Endodermal cell (in vitro differentiated cells): ENCODE results near the gene PRRG2. TPM values are rescaled to one million over a fixed set of nuclear protein-coding genes. Genes with fewer than 3 reads are reported as not detected.

Source experiments
- DNase-seq: peaks from one replicate; pipeline ENCODE4 v3.0.0-alpha.2; 2017
- H3K27ac ChIP-seq: 2 replicates; pipeline ENCODE4 v1.5.1; 2013; ENCODE audit warnings: mild to moderate bottlenecking, low read depth, low read length, moderate library complexity
- H3K27me3 ChIP-seq: 2 replicates; pipeline ENCODE4 v1.6.1; 2013; ENCODE audit warnings: mild to moderate bottlenecking, low read length, moderate library complexity; ENCODE audit not compliant: insufficient read depth, control insufficient read depth, poor library complexity, severe bottlenecking
- H3K36me3 ChIP-seq: 2 replicates; pipeline ENCODE4 v1.7.0; 2013; ENCODE audit warnings: mild to moderate bottlenecking, low read length, moderate library complexity; ENCODE audit not compliant: control insufficient read depth, insufficient read depth
- H3K4me1 ChIP-seq: one replicate; pipeline ENCODE4 v1.7.0; 2013; ENCODE audit warnings: low read length; ENCODE audit not compliant: control insufficient read depth, insufficient read depth
- H3K4me3 ChIP-seq: 2 replicates; pipeline ENCODE4 v1.5.1; 2013; ENCODE audit warnings: mild to moderate bottlenecking, low read length, moderate library complexity
- H3K9ac ChIP-seq: 2 replicates; pipeline ENCODE4 v1.6.1; 2013; ENCODE audit warnings: mild to moderate bottlenecking, low read length, moderate library complexity; ENCODE audit not compliant: poor library complexity, severe bottlenecking; ENCODE audit errors: extremely low read depth
- H3K9me3 ChIP-seq: 2 replicates; pipeline ENCODE4 v1.6.1; 2013; ENCODE audit warnings: mild to moderate bottlenecking, low read length, moderate library complexity; ENCODE audit not compliant: control insufficient read depth
- H3K27ac Mint-ChIP-seq: 2 replicates; pipeline ENCODE4 v1.8.0; 2020; ENCODE audit warnings: mixed read lengths
- H3K27me3 Mint-ChIP-seq: 2 replicates; pipeline ENCODE4 v1.8.0; 2021; ENCODE audit warnings: mild to moderate bottlenecking, mixed read lengths; ENCODE audit not compliant: insufficient read depth
- H3K36me3 Mint-ChIP-seq: 2 replicates; pipeline ENCODE4 v1.8.0; 2020; ENCODE audit warnings: low read depth, mixed read lengths
- H3K4me1 Mint-ChIP-seq: 2 replicates; pipeline ENCODE4 v1.8.0; 2020; ENCODE audit warnings: mixed read lengths
- H3K4me3 Mint-ChIP-seq: 2 replicates; pipeline ENCODE4 v1.8.0; 2020; ENCODE audit warnings: mild to moderate bottlenecking, moderate library complexity, mixed read lengths
- H3K9me3 Mint-ChIP-seq: 2 replicates; pipeline ENCODE4 v1.8.0; 2020; ENCODE audit warnings: mild to moderate bottlenecking, mixed read lengths
- CTCF ChIP-seq: fragments of 200-600 bp; sonication (generic); conservative IDR thresholded peaks from 2 replicates; pipeline ENCODE4 v1.5.0; 2021; ENCODE audit warnings: antibody characterized with exemption, mild to moderate bottlenecking
- WGBS, 2 experiments: methylation state at CpG; one replicate each; pipeline versions ENCODE4 v1.1.5 to v1.1.7; 2013; ENCODE audit warnings: missing lambda C conversion rate in 2 of 2, mixed read lengths in 1 of 2; ENCODE audit not compliant: insufficient coverage in 1 of 2, insufficient read length in 1 of 2; 5-methylcytosine and 5-hydroxymethylcytosine counted together
- total RNA-seq, 2 donors: library from RNA; stranded (reverse); fragmentation: NEBNext Ultra II Directional in 1 of 2; extraction: Animal tissue kit (Norgen Biotek cat#: 25700) in 1 of 2; gene quantifications; 2 replicates in 1 of 2; 3 replicates in 1 of 2; pipeline ENCODE4 v1.2.1, GENCODE V29; 2021

PRRG2 gene
- total RNA-seq, 2 donors from 2014 or later: 3.7 to 6.9 TPM

DNA sequence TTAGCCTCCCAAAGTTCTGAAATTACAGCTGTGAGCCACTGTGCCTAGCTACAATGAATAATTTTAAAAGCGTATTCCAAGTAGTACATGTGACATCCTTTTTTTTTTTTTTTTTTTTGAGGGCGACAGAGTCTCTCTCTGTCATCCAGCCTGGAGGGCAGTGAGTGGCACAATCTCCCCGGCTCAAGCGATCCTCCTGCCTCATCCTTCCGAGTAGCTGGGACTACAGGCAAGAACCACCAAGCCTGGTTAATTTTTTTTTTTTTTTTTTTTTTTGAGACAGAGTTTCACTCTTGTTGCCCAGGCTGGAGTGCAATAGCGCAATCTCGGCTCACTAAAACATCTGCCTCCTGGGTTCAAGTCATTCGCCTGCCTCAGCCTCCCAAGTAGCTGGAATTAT is 6.1 kb downstream of the PRRG2 start:
- 82 to 95% methylated on average over 6 to 8 of the region's 8 CpGs for whole genome bisulfite sequencing, 2 experiments
- Mint-ChIP-seq H3K4me3 (no peak overlapping the region), H3K27ac (no peak overlapping the region), H3K9me3 (no peaks in the 10 kb centered on the region), H3K4me1 (peaks cover 2% of the 10 kb centered on the region), H3K27me3 (no peaks in the 10 kb centered on the region), H3K36me3 (no peaks in the 10 kb centered on the region)
- H3K36me3 ChIP-seq: no peaks in the 10 kb centered on the region
- H3K9me3 ChIP-seq: no peaks in the 10 kb centered on the region
- H3K9ac ChIP-seq: no peak overlapping the region
- no peak overlapping the region for H3K4me3 ChIP-seq
- no peaks in the 10 kb centered on the region for H3K27me3 ChIP-seq
- no peak overlapping the region for H3K27ac ChIP-seq
- DNase-seq: no peak
- no peak for TF ChIP-seq CTCF
- no peaks in the 10 kb centered on the region for H3K4me1 ChIP-seq

DNA sequence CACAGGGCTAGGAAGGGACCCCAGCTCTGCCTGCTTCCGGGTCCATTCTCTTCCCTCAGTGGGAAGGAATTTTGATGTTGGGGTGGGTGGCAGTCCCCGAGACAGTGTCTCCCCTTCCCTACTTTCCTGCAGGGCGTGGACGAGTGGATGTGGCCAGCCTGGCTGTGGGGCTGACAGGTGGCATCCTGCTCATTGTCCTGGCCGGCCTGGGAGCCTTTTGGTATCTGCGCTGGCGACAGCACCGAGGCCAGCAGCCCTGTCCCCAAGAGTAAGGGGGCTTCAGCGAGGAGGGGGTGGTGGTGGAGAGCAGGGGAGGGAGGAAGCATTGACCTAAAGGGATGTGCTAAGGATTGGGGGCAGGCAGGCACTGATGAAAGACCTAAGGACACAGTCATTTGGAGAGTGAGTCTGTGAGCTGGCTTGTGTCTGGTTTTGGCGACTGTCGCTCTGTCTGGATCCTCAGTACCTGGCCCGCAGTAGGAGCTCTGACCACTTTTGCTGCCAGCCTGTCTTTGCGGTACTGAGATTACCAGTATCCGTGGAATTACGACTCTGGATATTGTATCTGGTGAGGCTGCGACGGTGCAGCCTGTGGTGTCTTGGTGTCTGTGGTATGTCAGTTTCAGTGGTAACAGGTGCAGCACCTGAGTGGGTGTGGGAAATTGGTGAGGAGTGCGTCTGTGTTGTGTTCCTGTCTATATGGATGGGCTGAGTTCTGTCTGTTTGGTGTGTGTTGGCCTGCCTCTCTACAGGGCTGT is 7.4 kb downstream of the PRRG2 start:
- Mint-ChIP-seq H3K36me3 (peaks cover 2% of the 10 kb centered on the region), H3K4me1 (peaks cover 7% of the 10 kb centered on the region), H3K9me3 (no peaks in the 10 kb centered on the region), H3K27ac (no peak overlapping the region), H3K4me3 (no peak overlapping the region), H3K27me3 (no peaks in the 10 kb centered on the region)
- TF ChIP-seq CTCF: no peak
- Histone ChIP-seq H3K27me3 (no peaks in the 10 kb centered on the region), H3K9ac (no peak overlapping the region), H3K27ac (no peak overlapping the region), H3K4me1 (no peaks in the 10 kb centered on the region), H3K36me3 (peaks cover under 1% of the 10 kb centered on the region), H3K9me3 (no peaks in the 10 kb centered on the region), H3K4me3 (no peak overlapping the region)
- DNase-seq: no peak
- WGBS, 2 experiments: 88 to 91% methylated on average over 9 to 18 of the region's 18 CpGs

GRCh38 chr19:49589502-49589905 is 8.4 kb downstream of the PRRG2 start:
- TF ChIP-seq CTCF: no peak
- no peak overlapping the region for H3K4me3 ChIP-seq
- Mint-ChIP-seq H3K4me1 (peaks cover 14% of the 10 kb centered on the region), H3K27ac (no peak overlapping the region), H3K4me3 (no peak overlapping the region), H3K36me3 (peaks cover 11% of the 10 kb centered on the region), H3K27me3 (no peaks in the 10 kb centered on the region), H3K9me3 (no peaks in the 10 kb centered on the region)
- no peak overlapping the region for H3K9ac ChIP-seq
- H3K4me1 ChIP-seq: no peaks in the 10 kb centered on the region
- WGBS, 2 experiments: 71 to 97% methylated on average over 4 to 5 of the region's 5 CpGs
- H3K9me3 ChIP-seq: no peaks in the 10 kb centered on the region
- H3K27me3 ChIP-seq: no peaks in the 10 kb centered on the region
- no peak overlapping the region for H3K27ac ChIP-seq
- H3K36me3 ChIP-seq: peaks cover 10% of the 10 kb centered on the region
- DNase-seq: no peak
